Testis (tissue), 3 donors: ENCODE data around the gene RSPRY1. TPM values are rescaled to one million over a fixed set of nuclear protein-coding genes. Genes with fewer than 3 reads are reported as not detected.

Source experiments
- DNase-seq: peaks from one replicate; pipeline ENCODE4 v3.0.0-alpha.2; 2019
- H3K27ac ChIP-seq, 2 donors: fragments of 200-600 bp; sonication (generic); one replicate each; pipeline ENCODE4 v1.5.1; 2019
- H3K27me3 ChIP-seq: fragments of 200-600 bp; sonication (generic); one replicate; pipeline ENCODE4 v1.5.1; 2019
- H3K36me3 ChIP-seq: fragments of 200-600 bp; sonication (generic); one replicate; pipeline ENCODE4 v1.5.1; 2017; ENCODE audit warnings: low read depth; ENCODE audit errors: missing control alignments
- H3K4me1 ChIP-seq: fragments of 200-600 bp; sonication (generic); one replicate; pipeline ENCODE4 v1.5.1; 2019
- H3K4me3 ChIP-seq, 2 donors: fragments of 200-600 bp; sonication (generic); one replicate each; pipeline ENCODE4 v1.5.1; 2017 to 2019
- H3K9me3 ChIP-seq: fragments of 200-600 bp; sonication (generic); one replicate; pipeline ENCODE4 v1.5.1; 2017
- POLR2A ChIP-seq: fragments of 450-650 bp; IDR thresholded peaks from one replicate; pipeline ENCODE4 v1.6.1; 2017; ENCODE audit warnings: antibody characterized with exemption, mild to moderate bottlenecking, moderate library complexity
- WGBS, 2 donors: methylation state at CpG; one replicate each; pipeline ENCODE4 v1.1.5; 2018; 5-methylcytosine and 5-hydroxymethylcytosine counted together
- intact Hi-C: fragments of 100-400 bp; cut with DNase I; formaldehyde crosslinking; loops from one replicate; pipeline ENCODE4 v1.15.1; 2023; ENCODE audit warnings: low total_unique reads
- polyA plus RNA-seq: library from polyadenylated mRNA; stranded (reverse); fragments of 350-450 nt; fragmentation: Illumina TruSeq; extraction: RNeasy Lipid Tissue Mini Kit (QIAGEN cat#74804); gene quantifications from one replicate; pipeline ENCODE4 v1.2.3, GENCODE V29; 2014; ENCODE audit warnings: low read depth, low replicate concordance; ENCODE audit not compliant: insufficient read depth
- total RNA-seq, 2 donors: library from RNA; depleted of rRNA; stranded (reverse); fragments of >200 nt; gene quantifications; one replicate each; pipeline ENCODE4 v1.2.3, GENCODE V29; 2016
- TF ChIP-seq, protein P1 (sequence below), 3 experiments: fragments of 450-650 bp in 2 of 3; fragments of 200-600 bp in 1 of 3; sonication (generic) in 1 of 3; IDR thresholded peaks; one replicate each; pipeline ENCODE4 v1.5.1; 2016 to 2019; ENCODE audit warnings: antibody characterized with exemption in 3 of 3, mild to moderate bottlenecking in 2 of 3, moderate library complexity in 1 of 3

RSPRY1 gene
- total and polyA plus RNA-seq, 3 donors from 2014 or later: 53.0 to 81.2 (median 73.3) TPM

- WGBS, 2 donors: 97 to 98% methylated on average over 6 of the region's 6 CpGs
- TF ChIP-seq, protein P1, sequence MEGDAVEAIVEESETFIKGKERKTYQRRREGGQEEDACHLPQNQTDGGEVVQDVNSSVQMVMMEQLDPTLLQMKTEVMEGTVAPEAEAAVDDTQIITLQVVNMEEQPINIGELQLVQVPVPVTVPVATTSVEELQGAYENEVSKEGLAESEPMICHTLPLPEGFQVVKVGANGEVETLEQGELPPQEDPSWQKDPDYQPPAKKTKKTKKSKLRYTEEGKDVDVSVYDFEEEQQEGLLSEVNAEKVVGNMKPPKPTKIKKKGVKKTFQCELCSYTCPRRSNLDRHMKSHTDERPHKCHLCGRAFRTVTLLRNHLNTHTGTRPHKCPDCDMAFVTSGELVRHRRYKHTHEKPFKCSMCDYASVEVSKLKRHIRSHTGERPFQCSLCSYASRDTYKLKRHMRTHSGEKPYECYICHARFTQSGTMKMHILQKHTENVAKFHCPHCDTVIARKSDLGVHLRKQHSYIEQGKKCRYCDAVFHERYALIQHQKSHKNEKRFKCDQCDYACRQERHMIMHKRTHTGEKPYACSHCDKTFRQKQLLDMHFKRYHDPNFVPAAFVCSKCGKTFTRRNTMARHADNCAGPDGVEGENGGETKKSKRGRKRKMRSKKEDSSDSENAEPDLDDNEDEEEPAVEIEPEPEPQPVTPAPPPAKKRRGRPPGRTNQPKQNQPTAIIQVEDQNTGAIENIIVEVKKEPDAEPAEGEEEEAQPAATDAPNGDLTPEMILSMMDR (IDR thresholded peaks at IDR 0.05): no peak
- TF ChIP-seq POLR2A: no peak
- intact Hi-C loops: no loop called here
- Histone ChIP-seq H3K36me3 (no peaks in the 10 kb centered on the region), H3K4me1 (peaks cover 32% of the 10 kb centered on the region), H3K4me3 (no peak overlapping the region), H3K27ac (peak overlapping the region in 1 of 2 donors; percentile 61), H3K9me3 (no peaks in the 10 kb centered on the region), H3K27me3 (no peaks in the 10 kb centered on the region)
- no peak for DNase-seq
Observed at GRCh38 chr16:57148481-57148880, 37.6 kb upstream of the RSPRY1 start.

DNA sequence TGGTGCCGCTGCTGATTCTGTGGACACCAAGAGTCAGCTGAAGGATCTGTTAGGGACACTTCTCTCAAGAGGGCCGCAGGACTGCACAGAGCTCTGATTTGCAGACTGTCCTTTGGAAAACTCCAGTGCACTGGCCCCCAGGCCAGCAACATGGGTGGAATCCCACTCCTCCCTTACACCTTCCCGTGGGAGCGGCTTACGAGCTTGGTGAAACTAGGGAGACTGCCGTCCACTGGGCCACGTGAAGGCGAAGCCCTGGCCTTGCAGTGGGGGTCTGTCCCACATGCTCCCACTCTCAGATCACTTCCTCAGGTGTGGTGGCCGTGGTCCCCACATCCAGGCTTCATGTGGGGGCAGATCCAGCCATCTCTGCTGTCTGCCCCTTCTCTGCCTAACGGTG, 36.7 kb upstream of the RSPRY1 start:
- intact Hi-C loops: no loop called here
- Histone ChIP-seq H3K4me1 (peaks cover 32% of the 10 kb centered on the region), H3K4me3 (no peak overlapping the region), H3K36me3 (no peaks in the 10 kb centered on the region), H3K9me3 (no peaks in the 10 kb centered on the region), H3K27ac (no peak overlapping the region), H3K27me3 (no peaks in the 10 kb centered on the region)
- TF ChIP-seq, protein P1 (IDR thresholded peaks at IDR 0.05): no peak
- 93 to 99% methylated on average over 8 to 10 of the region's 10 CpGs for WGBS, 2 donors
- DNase-seq: no peak

- TF ChIP-seq, protein P1 (IDR thresholded peaks at IDR 0.05): no peak
- TF ChIP-seq POLR2A: no peak
- intact Hi-C loops: no loop called here
- H3K36me3 ChIP-seq: no peaks in the 10 kb centered on the region
- no peak overlapping the region for H3K4me3 ChIP-seq
- H3K4me1 ChIP-seq: peaks cover 29% of the 10 kb centered on the region
- WGBS, 2 donors: 83 to 95% methylated on average over 9 of the region's 9 CpGs
- peak; percentile 51 for DNase-seq
- peak overlapping the region in 1 of 2 donors; percentile 29 for H3K27ac ChIP-seq
- H3K27me3 ChIP-seq: no peaks in the 10 kb centered on the region
- H3K9me3 ChIP-seq: no peaks in the 10 kb centered on the region
Observed at GRCh38 chr16:57150682-57151330, 35.3 kb upstream of the RSPRY1 start.

DNA sequence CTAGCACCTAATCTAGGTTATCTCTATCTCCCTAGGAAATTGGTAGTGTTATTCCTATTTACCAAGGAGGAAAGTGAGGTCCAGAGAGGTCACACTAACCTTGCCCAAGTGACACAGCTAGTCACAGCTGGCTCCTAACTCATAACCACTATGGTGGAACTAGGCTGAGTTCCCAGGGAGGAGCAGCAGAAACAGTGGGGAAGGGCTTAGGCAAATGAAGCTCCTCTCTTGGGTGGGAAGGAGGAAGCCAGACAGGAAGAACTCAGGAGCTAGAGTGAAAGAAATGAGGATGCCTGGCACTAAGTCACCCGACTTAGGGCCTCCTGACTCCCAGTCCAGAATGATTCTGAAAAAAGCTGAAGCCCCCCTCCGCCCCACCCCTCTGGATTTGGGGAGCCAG, 34.8 kb upstream of the RSPRY1 start:
- intact Hi-C loops: no loop called here
- Histone ChIP-seq H3K4me1 (peaks cover 25% of the 10 kb centered on the region), H3K27me3 (no peaks in the 10 kb centered on the region), H3K9me3 (no peaks in the 10 kb centered on the region), H3K27ac (peak overlapping the region; percentile 14 to 59), H3K4me3 (no peak overlapping the region), H3K36me3 (no peaks in the 10 kb centered on the region)
- WGBS, 2 donors: 72 to 75% methylated on average over 2 of the region's 2 CpGs
- TF ChIP-seq, protein P1 (IDR thresholded peaks at IDR 0.05): no peak
- no peak for TF ChIP-seq POLR2A
- no peak for DNase-seq
